ENCODE results near the gene SARS1. TPM values are rescaled to one million over a fixed set of nuclear protein-coding genes. Genes with fewer than 3 reads are reported as not detected.

SARS1 gene
- total and polyA plus RNA-seq, 2 donors (not counting 1 experiment from before 2014, with no cell fraction given) = 237 to 437 TPM

GRCh38 chr1:109208836-109209463 is 4.8 kb upstream of the SARS1 start:
- Histone ChIP-seq H3K27me3 (ENCODE audit: control insufficient read depth, insufficient read depth, low read length) (no peaks in the 10 kb centered on the region), H3K36me3 (ENCODE audit: control insufficient read depth, insufficient read depth, low read length) (no peaks in the 10 kb centered on the region), H3K4me1 (ENCODE audit: control insufficient read depth, extremely low read depth, insufficient read depth, low read length) (no peaks in the 10 kb centered on the region), H3K9me3 (ENCODE audit: control insufficient read depth, insufficient read depth, low read depth, low read length) (no peaks in the 10 kb centered on the region), H3K27ac (ENCODE audit: insufficient read depth, low read length) (no peak overlapping the region), H2AFZ (ENCODE audit: low read length) (peak overlapping the region; percentile 81), H3K79me2 (ENCODE audit: control insufficient read depth, insufficient read depth, low read length) (peaks cover 1% of the 10 kb centered on the region), H3K9ac (ENCODE audit: insufficient read depth, low read length) (no peak overlapping the region), H3K4me2 (ENCODE audit: extremely low read depth, insufficient read depth, low read length) (peak overlapping the region; percentile 86), H4K20me1 (ENCODE audit: control insufficient read depth, extremely low read depth, insufficient read depth, low read length) (no peaks in the 10 kb centered on the region), H3K4me3 (replicated peaks in 1 of 4; ENCODE audit: control extremely low read depth in 1 of 4, insufficient read depth in 1 of 4, low read depth in 3 of 4, low read length in 4 of 4) (peak overlapping the region; percentile 1 to 19 (median 10))
- peak; percentile 46 to 62 for DNase-seq (ENCODE audit: low read depth in 2 of 2)
- TF ChIP-seq EZH2 (IDR thresholded peaks at IDR 0.05; ENCODE audit: low read length, missing control alignments) (no peak), CTCF (conservative IDR thresholded peaks at IDR 0.05 in 1 of 2, IDR thresholded peaks at IDR 0.05 in 1 of 2; ENCODE audit: low read depth in 1 of 2, low read length in 2 of 2) (no peak)

- Histone ChIP-seq H3K36me3 (ENCODE audit: control insufficient read depth, insufficient read depth, low read length) (no peaks in the 10 kb centered on the region), H3K4me3 (replicated peaks in 1 of 4; ENCODE audit: control extremely low read depth in 1 of 4, insufficient read depth in 1 of 4, low read depth in 3 of 4, low read length in 4 of 4) (no peak overlapping the region), H2AFZ (ENCODE audit: low read length) (no peak overlapping the region), H3K4me2 (ENCODE audit: extremely low read depth, insufficient read depth, low read length) (no peak overlapping the region), H3K9ac (ENCODE audit: insufficient read depth, low read length) (no peak overlapping the region), H3K27ac (ENCODE audit: insufficient read depth, low read length) (no peak overlapping the region), H3K79me2 (ENCODE audit: control insufficient read depth, insufficient read depth, low read length) (peaks cover 12% of the 10 kb centered on the region), H3K4me1 (ENCODE audit: control insufficient read depth, extremely low read depth, insufficient read depth, low read length) (no peaks in the 10 kb centered on the region), H4K20me1 (ENCODE audit: control insufficient read depth, extremely low read depth, insufficient read depth, low read length) (peaks cover under 1% of the 10 kb centered on the region), H3K9me3 (ENCODE audit: control insufficient read depth, insufficient read depth, low read depth, low read length) (no peaks in the 10 kb centered on the region), H3K27me3 (ENCODE audit: control insufficient read depth, insufficient read depth, low read length) (no peaks in the 10 kb centered on the region)
- TF ChIP-seq CTCF (conservative IDR thresholded peaks at IDR 0.05 in 1 of 2, IDR thresholded peaks at IDR 0.05 in 1 of 2; ENCODE audit: low read depth in 1 of 2, low read length in 2 of 2) = no peak
- TF ChIP-seq EZH2 (IDR thresholded peaks at IDR 0.05; ENCODE audit: low read length, missing control alignments) = no peak
- DNase-seq (ENCODE audit: low read depth in 2 of 2) = no peak
These were observed 3.7 kb upstream of the SARS1 start for GRCh38 chr1:109210058-109210457.

- no peak for DNase-seq (ENCODE audit: low read depth in 2 of 2)
- H3K4me3 ChIP-seq (replicated peaks in 1 of 4; ENCODE audit: control extremely low read depth in 1 of 4, insufficient read depth in 1 of 4, low read depth in 3 of 4, low read length in 4 of 4) = peak overlapping the region in 3 of 4 experiments; percentile 40 to 91 (median 87)
- H3K27ac ChIP-seq (ENCODE audit: insufficient read depth, low read length) = no peak overlapping the region
- H3K27me3 ChIP-seq (ENCODE audit: control insufficient read depth, insufficient read depth, low read length) = no peaks in the 10 kb centered on the region
- H3K36me3 ChIP-seq (ENCODE audit: control insufficient read depth, insufficient read depth, low read length) = no peaks in the 10 kb centered on the region
- H2AFZ ChIP-seq (ENCODE audit: low read length) = peak overlapping the region; percentile 7
- H3K9me3 ChIP-seq (ENCODE audit: control insufficient read depth, insufficient read depth, low read depth, low read length) = no peaks in the 10 kb centered on the region
- no peak overlapping the region for H3K9ac ChIP-seq (ENCODE audit: insufficient read depth, low read length)
- H3K4me1 ChIP-seq (ENCODE audit: control insufficient read depth, extremely low read depth, insufficient read depth, low read length) = no peaks in the 10 kb centered on the region
- H3K4me2 ChIP-seq (ENCODE audit: extremely low read depth, insufficient read depth, low read length) = no peak overlapping the region
- no peak for TF ChIP-seq CTCF (conservative IDR thresholded peaks at IDR 0.05 in 1 of 2, IDR thresholded peaks at IDR 0.05 in 1 of 2; ENCODE audit: low read depth in 1 of 2, low read length in 2 of 2)
- H4K20me1 ChIP-seq (ENCODE audit: control insufficient read depth, extremely low read depth, insufficient read depth, low read length) = peaks cover 4% of the 10 kb centered on the region
- peaks cover 42% of the 10 kb centered on the region for H3K79me2 ChIP-seq (ENCODE audit: control insufficient read depth, insufficient read depth, low read length)
These were observed 334 bp upstream of the SARS1 start for GRCh38 chr1:109213345-109213823.
